ENCODE data around the gene GLDC. TPM values are rescaled to one million over a fixed set of nuclear protein-coding genes. Genes with fewer than 3 reads are reported as not detected.

The GLDC gene
- total RNA-seq, 3 donors from 2014 or later = 0.38 to 0.63 (median 0.58) TPM

DNA sequence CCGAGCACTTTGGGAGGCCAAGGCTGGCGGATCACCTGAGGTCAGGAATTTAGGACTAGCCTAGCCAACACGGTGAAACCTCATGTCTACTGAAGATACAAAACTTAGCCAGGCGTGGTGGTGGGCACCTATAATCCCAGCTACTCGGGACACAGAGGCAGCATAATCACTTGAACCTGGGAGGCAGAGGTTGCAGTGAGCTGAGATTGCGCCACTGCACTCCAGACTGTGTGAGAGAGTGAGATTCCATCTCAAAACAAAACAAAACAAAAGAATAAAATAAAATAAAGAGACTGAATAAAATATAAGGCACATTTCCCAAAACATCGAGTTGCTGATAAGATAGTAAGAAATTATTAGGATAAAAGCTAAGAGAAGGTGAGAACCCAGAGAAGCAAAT, 32.3 kb upstream of the GLDC start:
- Histone ChIP-seq H3K36me3 (ENCODE audit: low read depth) (no peaks in the 10 kb centered on the region), H3K4me1 (ENCODE audit: low read depth) (peaks cover 11% of the 10 kb centered on the region), H3K4me3 (no peak overlapping the region), H3K9me3 (no peaks in the 10 kb centered on the region)
- intact Hi-C loops (cut with DNase I, micrococcal nuclease) = no loop called here
- TF ChIP-seq, protein P1, sequence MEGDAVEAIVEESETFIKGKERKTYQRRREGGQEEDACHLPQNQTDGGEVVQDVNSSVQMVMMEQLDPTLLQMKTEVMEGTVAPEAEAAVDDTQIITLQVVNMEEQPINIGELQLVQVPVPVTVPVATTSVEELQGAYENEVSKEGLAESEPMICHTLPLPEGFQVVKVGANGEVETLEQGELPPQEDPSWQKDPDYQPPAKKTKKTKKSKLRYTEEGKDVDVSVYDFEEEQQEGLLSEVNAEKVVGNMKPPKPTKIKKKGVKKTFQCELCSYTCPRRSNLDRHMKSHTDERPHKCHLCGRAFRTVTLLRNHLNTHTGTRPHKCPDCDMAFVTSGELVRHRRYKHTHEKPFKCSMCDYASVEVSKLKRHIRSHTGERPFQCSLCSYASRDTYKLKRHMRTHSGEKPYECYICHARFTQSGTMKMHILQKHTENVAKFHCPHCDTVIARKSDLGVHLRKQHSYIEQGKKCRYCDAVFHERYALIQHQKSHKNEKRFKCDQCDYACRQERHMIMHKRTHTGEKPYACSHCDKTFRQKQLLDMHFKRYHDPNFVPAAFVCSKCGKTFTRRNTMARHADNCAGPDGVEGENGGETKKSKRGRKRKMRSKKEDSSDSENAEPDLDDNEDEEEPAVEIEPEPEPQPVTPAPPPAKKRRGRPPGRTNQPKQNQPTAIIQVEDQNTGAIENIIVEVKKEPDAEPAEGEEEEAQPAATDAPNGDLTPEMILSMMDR (IDR thresholded peaks at IDR 0.05) = no peak
- ATAC-seq = no peak
- DNase-seq = no peak

DNA sequence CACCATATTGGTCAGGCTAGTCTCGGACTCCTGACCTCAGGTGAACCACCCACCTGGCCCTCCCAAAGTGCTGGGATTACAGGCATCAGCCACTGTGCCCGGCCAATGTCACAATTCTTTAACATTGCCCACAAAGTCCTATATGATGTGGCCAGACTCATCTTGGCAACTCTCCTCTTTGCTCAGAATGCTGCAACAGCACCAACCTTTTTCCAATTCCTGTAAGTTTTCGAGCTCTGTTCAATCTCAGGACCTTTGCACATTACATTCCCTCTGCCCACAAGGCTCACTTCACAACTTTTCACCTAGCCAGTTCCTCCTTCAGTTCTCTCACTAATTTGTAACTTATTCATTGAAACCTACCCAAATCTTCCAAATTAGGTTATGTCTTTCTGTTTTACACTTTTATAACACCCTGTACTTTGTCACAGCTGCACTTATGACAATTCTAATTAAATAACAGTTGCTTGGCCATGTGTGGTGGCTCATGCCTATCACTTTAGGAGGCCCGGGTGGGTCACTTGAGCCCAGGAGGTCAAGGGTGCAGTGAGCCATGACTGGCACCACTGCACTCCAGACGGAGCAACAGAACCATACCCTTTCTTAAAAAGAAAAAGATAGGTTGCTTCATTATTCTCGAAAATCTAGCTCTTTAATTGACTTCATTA, 30.9 kb upstream of the GLDC start:
- peaks cover 11% of the 10 kb centered on the region for H3K4me1 ChIP-seq (ENCODE audit: low read depth)
- intact Hi-C loops (cut with DNase I, micrococcal nuclease) = no loop called here

DNA sequence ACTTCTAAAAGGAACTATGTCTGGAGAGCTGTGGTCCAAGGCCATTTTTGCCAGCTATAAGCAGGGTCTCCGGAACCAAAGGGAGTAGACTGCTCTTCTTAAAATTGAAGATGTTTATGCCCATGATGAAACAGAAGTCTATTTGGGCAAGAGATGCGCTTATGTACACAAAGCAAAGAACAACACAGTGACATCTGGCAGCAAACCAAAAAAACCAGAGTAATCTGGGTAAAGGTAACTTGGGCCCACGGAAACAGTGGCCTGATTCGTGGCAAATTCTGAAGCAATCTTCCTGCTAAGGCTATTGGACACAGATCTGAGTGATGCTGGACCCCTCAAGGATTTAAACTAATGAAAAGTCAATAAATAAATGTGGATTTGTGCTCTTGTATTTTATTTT, 29.7 kb upstream of the GLDC start:
- Histone ChIP-seq H3K4me1 (ENCODE audit: low read depth) (peaks cover 11% of the 10 kb centered on the region), H3K36me3 (ENCODE audit: low read depth) (no peaks in the 10 kb centered on the region), H3K4me3 (no peak overlapping the region), H3K9me3 (no peaks in the 10 kb centered on the region)
- intact Hi-C loops (cut with DNase I, micrococcal nuclease) = no loop called here
- ATAC-seq = no peak
- TF ChIP-seq, protein P1 (IDR thresholded peaks at IDR 0.05) = no peak
- no peak for DNase-seq

More for the DNA sequence above, 30.9 kb upstream of the GLDC start:
- no peaks in the 10 kb centered on the region for H3K36me3 ChIP-seq (ENCODE audit: low read depth)
- no peak for DNase-seq
- TF ChIP-seq, protein P1 (IDR thresholded peaks at IDR 0.05) = no peak
- ATAC-seq = no peak
- H3K4me3 ChIP-seq = no peak overlapping the region
- no peaks in the 10 kb centered on the region for H3K9me3 ChIP-seq

DNA sequence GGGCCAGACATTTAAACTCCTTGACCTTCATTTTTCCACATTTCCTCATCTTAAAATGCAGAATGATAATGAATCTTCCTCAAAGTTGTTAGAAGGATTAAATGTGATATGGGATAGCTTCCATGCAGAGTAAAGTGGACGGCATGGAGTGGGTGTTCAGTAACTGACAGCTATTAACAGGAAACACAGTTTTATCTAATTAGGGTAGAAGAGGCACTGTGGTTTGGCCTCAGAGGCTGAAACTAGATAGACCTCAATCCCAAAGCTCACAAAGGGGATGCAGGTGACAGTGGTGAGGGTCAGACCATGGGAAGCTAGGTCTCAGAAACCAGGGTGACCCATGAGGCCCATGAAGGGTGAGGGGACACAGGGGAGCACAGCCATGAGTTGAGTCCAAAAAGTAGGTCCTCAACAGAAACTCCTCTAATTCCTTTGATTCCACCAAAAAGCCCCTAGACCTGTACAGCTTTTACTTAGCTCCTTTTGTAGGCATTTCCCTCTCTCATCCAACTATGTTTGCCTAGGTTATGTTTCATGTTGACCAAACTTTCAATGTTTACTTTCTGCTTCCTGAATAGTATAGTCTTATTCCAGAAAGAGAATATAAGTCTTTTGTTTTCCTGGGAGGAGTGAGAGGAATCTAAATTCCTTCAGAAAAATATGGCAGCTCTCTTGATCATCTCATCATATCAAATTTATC, 27.9 kb upstream of the GLDC start:
- Histone ChIP-seq H3K9me3 (no peaks in the 10 kb centered on the region), H3K4me1 (ENCODE audit: low read depth) (peaks cover 11% of the 10 kb centered on the region), H3K4me3 (no peak overlapping the region), H3K36me3 (ENCODE audit: low read depth) (no peaks in the 10 kb centered on the region)
- no peak for DNase-seq
- ATAC-seq = peak; percentile 33
- intact Hi-C loops (cut with DNase I, micrococcal nuclease) = no loop called here
- TF ChIP-seq, protein P1 (IDR thresholded peaks at IDR 0.05) = no peak

DNA sequence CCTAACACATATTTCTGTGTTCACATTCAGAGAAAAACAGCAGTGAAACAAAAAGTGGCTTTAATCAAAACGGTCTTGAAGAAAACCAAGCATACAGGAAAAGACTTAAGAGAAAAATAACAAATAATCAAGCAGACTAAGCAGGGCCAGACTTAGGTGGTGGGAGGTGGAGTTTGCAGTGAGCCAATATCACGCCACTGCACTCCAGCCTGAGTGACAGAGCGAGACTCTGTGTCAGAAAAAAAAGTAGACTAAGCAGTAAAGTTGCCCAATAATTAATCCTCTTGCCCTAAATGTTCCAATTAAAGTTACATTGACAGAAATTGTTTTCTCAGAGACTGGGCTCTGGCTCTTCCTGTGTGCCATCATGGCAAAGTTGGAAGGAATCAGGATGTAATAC, 26.6 kb upstream of the GLDC start:
- ATAC-seq (no peak), DNase-seq (no peak)
- H3K9me3 ChIP-seq = no peaks in the 10 kb centered on the region
- TF ChIP-seq, protein P1 (IDR thresholded peaks at IDR 0.05) = no peak
- H3K36me3 ChIP-seq (ENCODE audit: low read depth) = no peaks in the 10 kb centered on the region
- H3K4me3 ChIP-seq = no peak overlapping the region
- peaks cover 11% of the 10 kb centered on the region for H3K4me1 ChIP-seq (ENCODE audit: low read depth)
- intact Hi-C loops (cut with DNase I, micrococcal nuclease) = no loop called here

All from mucosa of descending colon (tissue), 3 donors.